ENCODE measurements around the gene PPM1L. TPM values are rescaled to one million over a fixed set of nuclear protein-coding genes. Genes with fewer than 3 reads are reported as not detected.

Gene PPM1L
- total RNA-seq, 1 donor, result 2.5 TPM

DNA sequence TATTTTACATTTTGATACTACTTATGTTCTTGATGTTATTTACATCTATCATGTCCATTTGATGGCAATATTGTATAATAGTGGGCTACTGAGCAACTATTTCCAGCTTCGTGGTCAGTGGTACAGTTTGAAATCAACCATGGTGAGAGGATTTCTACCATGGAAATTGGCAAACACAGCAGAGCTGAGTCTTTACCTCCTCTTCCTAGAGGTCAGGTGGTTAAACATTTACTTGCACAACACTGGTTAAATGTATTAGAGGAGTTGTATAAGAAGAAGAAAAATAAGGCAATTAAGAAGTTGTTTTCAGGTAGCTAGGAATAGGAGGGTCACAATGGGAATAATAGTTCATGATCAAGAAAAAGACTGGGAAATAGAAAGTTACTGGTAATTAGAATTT lies 7.2 kb upstream of the PPM1L start:
- TF ChIP-seq, protein P1, sequence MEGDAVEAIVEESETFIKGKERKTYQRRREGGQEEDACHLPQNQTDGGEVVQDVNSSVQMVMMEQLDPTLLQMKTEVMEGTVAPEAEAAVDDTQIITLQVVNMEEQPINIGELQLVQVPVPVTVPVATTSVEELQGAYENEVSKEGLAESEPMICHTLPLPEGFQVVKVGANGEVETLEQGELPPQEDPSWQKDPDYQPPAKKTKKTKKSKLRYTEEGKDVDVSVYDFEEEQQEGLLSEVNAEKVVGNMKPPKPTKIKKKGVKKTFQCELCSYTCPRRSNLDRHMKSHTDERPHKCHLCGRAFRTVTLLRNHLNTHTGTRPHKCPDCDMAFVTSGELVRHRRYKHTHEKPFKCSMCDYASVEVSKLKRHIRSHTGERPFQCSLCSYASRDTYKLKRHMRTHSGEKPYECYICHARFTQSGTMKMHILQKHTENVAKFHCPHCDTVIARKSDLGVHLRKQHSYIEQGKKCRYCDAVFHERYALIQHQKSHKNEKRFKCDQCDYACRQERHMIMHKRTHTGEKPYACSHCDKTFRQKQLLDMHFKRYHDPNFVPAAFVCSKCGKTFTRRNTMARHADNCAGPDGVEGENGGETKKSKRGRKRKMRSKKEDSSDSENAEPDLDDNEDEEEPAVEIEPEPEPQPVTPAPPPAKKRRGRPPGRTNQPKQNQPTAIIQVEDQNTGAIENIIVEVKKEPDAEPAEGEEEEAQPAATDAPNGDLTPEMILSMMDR (IDR thresholded peaks at IDR 0.05; ENCODE audit: insufficient read depth, low read length), result no peak
- DNase-seq (ENCODE audit: low read depth), result no peak

DNA sequence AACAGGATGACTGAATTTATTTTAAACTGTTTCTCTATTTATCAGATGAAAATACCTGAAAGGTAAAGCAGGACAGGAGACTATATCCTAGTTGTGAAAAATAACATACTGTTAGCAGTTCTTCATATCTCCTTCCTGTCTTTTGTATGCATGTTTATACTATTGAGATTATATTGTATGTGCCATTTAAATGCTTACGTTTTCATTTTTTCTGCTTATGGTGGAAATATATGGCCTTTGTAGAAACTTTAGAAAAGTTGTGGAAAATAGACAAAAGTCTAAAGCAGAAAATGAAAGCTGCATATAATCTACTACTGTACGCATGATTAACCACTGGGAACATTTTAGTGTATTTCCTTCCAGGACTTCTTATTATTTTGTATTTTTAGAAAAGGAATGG lies 2.1 kb upstream of the PPM1L start:
- H3K4me3 ChIP-seq (ENCODE audit: low read depth, low read length), result peak overlapping the region; percentile 82
- DNase-seq (ENCODE audit: low read depth), result no peak
- TF ChIP-seq, protein P1 (IDR thresholded peaks at IDR 0.05; ENCODE audit: insufficient read depth, low read length), result no peak

More for the DNA sequence above, 7.2 kb upstream of the PPM1L start:
- no peak overlapping the region for H3K4me3 ChIP-seq (ENCODE audit: low read depth, low read length)

DNA sequence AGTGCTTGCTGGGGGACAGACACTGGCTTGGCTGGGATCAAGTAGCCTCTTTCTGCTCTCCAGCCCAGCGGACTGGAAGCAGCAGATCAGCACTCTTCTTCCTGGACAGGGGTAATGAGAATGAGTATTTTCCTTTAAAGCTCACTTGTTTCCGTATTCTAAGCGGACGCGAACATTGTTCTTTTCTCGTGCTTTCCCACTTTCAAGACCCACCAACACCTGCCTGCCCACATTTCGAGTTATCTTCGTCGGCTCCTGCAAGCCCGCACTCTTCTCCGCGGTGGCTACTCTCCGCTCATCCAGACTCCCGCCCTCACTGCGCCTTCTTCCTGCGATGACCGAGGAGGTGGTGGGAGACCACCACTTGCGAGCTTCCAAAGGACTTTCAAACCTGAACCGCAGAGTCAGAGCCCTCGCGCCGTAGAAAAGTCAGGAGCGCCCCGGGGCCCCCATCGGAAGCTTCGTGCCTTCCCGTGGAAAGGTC lies 1.6 kb upstream of the PPM1L start:
- peak; percentile 52 for DNase-seq (ENCODE audit: low read depth)
- TF ChIP-seq, protein P1 (IDR thresholded peaks at IDR 0.05; ENCODE audit: insufficient read depth, low read length), result no peak
- peak overlapping the region; percentile 82 for H3K4me3 ChIP-seq (ENCODE audit: low read depth, low read length)

DNA sequence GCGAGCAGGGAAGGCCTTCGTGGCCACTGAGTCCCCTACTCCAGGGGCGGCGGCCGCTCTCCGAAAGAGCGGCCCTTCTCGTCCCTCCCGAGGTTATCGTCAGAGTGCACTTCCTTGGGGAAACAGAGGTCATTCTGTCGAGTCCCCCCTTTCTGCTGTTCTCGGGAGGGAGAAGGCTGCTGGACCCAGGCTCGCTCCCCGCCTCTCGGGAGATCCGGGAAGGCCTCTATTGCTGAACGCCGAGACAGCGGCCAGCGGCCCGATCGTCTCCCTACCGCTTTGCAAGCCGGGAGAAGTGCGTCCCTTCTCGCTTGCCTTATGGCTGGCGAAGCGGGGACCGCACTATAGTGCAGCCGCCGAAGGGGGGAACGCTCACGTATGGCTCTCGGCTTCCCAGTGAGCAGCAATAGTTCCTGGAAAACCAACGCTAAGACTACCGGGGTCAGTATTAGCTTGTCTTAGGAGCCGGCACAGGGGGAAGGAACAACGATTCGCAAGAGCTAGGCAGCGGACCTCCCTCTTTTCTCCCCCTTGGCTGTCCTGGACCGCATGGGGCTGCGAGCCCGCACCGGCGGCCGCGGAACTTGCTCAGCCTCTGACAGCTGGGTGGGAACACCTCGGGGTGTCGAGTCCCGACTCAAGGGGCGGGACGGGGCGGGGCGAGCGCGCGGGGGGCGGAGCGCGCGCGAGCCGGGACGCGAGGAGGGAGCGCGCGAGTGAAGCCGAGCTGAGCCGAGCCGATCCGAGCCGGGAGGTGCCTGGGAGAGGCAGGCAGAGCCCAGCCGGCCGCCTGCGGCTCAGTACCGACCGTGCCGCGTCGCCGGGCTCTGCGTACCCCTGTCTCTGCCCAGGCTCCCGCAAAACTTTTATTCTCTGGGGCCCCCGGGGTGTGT lies 930 bp upstream of the PPM1L start:
- peak overlapping the region; percentile 82 for H3K4me3 ChIP-seq (ENCODE audit: low read depth, low read length)
- TF ChIP-seq, protein P1 (IDR thresholded peaks at IDR 0.05; ENCODE audit: insufficient read depth, low read length), result no peak
- peak; percentile 88 for DNase-seq (ENCODE audit: low read depth)

DNA sequence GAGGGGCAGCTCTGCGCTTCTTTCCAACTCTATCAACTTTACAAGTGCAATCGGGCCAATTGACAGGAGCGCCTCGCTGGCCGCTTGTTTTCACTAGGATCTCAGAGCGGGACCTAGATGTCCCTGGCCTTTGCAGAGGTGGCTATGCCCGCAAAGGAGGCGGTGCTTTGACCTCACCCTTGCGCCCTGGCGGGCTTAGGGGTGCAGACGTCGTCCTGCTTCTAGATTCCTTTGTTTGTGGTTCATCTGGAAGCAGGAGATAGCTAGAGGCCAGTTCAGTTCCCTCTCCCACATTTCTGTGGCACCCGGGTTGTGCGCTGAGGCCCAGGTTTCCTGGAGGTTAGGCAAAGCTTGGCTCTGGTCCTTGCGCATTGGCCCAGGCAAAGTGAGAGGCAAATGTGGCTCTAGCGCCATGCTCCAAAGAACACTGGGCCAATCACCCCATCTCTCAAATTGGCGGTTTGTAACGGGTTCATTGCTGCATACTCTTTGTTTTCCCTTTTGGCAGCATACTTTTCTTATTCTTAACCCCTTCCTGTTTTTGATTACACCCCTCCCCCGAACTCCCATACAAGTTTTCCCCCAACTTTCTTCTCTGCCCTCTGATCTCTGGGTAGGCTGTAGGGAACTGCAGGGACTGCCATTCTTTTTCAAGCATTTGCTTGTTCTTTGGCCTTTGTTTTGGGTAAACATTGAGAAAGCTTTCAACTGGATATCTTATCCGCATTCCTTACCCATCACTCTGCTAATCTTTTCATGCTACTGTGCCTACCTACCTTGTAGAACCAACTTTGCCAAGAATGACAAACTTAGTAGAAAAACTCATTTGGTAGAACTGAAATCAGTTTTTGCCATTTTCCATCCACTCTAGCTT lies 1.4 kb downstream of the PPM1L start:
- DNase-seq (ENCODE audit: low read depth), result no peak
- TF ChIP-seq, protein P1 (IDR thresholded peaks at IDR 0.05; ENCODE audit: insufficient read depth, low read length), result no peak
- H3K4me3 ChIP-seq (ENCODE audit: low read depth, low read length), result no peak overlapping the region

DNA sequence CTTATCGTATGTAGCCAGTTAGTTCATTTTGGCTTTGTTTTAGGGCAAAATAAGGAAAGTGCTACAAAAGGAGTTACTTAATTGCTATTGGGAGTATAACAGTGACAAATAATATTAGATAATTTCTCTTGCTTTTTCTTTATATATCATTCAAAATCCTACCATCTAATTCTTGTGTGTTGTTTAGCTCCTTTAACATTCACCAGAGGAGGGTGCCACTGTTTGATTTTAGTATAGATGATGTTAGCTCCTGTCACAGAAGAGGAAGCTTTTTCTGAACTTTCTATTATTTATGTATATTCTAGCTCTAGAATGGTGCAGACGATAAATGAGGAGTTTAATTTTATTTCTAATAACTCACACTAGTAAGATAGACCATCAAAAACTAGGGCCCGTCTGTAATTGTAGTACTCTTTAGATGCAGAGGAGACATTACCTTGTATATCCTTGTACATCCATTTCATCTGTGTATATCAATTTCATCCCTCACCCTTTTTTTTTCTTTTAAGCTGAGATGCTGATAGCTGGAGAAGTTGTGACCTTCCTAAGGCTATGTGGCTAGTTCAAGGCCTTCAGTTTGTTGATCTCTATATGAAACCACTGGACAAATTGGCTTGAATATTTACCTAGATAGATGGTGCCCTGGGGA lies 3.0 kb downstream of the PPM1L start:
- no peak overlapping the region for H3K4me3 ChIP-seq (ENCODE audit: low read depth, low read length)
- no peak for DNase-seq (ENCODE audit: low read depth)
- TF ChIP-seq, protein P1 (IDR thresholded peaks at IDR 0.05; ENCODE audit: insufficient read depth, low read length), result no peak
